Activated naive CD4-positive, alpha-beta T cell (primary cell): ENCODE measurements around the gene ADTRP.

ENCODE experiments used
- DNase-seq, 4 experiments: peaks; one replicate each; lab custom pipeline; 2025; lab: John Stamatoyannopoulos, UW

Gene ADTRP

DNA sequence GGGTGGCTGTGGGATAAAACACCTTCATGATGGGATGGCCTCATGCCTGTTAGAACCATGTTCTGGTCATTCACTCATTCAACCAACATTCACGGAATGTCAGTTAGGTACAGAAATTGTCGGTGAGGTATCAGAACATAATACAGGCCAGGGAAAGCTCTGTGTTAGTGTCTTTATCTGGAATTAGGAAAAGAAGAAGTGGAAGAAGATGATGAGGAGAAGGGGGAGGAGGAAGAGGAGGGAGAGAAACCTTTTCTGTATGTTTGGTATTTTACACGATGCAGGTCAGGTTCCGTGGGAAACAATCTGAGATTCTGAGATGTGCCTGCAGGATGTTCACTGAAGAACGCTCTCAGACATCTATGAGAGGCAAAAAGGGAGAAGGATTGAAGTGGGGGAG is 5.6 kb downstream of the ADTRP start:
- no peak for DNase-seq

GRCh38 chr6:11772109-11772825 is 6.3 kb downstream of the ADTRP start:
- DNase-seq, result no peak

- no peak for DNase-seq
These were observed 7.0 kb downstream of the ADTRP start for GRCh38 chr6:11771473-11772048.

DNA sequence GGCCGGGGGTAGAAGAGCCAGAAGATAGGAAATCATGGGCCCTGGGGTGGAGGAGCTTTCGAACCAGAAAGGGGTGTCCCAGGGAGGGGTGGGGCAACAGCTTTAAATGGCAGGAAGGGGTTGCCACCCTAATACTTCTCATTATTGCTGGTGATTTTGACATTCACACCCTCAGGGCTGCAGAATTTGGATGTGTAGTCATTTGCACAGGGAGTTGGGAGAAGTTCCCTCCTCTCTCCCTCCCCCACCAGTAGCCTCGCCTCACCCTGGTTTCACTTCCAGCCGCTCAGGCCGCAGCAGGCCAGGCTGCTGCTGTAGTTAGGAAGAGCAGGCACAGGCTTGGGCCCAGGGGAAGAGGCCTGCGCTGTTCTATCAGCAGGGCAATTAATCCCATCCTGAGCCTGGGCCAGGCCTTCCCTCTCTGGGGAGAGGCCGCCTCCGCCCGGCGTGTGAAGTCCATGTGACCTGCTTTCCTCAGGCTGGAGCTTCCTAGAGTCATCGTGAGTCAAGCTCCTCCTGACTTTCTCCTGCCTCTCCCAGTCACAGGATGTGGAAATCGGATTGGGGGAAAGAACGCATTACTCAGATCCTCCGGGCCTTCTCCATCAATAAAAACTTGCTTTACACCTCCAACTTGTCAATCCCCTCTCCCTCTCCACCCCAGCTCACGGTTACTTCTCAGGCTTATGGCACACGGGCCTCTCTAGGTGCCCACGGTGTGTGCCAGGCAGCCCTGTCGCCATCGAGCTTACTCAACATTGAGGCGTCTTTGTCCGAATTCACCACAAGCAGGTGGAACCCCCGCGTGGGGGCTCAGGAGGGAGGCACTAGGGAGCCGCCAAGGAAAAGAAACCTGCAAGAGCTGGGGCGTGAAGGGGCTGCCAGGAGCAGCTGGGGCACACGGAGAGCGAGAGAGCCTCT is 7.8 kb downstream of the ADTRP start:
- no peak for DNase-seq

GRCh38 chr6:11769811-11770545 is 8.6 kb downstream of the ADTRP start:
- DNase-seq, result no peak

DNA sequence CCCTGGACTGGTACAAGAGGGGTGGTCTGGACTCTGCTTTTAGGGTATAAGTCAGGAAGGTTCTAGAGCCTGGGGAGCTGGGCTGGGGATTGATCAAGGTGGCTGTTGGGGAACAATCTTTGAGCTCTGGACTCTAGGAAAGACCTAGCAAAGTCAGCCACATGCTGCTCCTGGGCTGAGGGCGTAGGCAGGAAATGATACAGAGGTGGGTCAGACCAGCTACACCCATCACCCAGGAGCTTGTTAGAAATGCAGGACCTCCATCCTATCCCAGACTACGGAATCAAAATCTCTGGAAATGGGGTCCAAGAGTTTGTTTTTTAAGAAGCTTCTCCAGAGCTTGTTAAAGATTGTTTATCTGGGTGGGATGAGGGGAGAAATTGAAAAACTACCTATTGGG is 9.4 kb downstream of the ADTRP start:
- DNase-seq, result no peak

DNA sequence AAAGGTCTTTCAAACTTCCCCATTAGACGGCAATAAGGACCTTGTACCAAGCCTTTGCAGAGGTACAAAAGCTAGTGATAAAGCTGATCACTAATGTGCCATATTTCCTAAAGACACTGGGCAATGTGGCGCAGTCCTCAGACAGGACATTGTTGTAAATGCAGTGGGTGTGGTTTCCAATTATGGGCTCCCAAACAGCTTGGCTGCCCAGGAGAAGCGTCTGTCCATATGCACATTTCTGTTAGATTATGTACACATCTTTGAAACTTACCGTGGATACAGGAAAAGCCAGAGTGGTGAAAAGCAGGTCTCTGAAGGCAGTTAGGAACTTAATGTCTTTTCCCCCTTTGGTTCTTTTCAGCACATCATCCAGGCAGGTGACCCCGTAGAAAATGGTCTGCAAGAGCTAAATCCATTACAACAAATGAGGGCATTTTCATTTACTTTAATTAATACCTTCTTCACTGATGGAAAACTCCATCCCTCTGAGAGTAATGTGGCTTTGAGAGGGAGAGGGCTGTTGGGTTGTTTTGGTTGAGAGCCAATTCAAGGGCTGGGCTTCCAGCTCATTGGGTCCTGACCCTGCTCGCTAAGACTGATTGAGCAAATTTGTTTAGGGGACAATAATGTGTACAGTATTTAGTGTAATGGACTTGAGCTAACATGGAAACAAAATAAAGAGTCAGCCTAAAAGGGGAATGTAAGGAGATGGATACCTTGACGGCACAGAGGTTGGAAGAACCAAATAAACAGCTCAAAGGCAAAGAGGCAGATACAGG is 10.4 kb downstream of the ADTRP start:
- DNase-seq, result no peak

GRCh38 chr6:11767458-11767857 is 11.1 kb downstream of the ADTRP start:
- DNase-seq, result no peak

DNA sequence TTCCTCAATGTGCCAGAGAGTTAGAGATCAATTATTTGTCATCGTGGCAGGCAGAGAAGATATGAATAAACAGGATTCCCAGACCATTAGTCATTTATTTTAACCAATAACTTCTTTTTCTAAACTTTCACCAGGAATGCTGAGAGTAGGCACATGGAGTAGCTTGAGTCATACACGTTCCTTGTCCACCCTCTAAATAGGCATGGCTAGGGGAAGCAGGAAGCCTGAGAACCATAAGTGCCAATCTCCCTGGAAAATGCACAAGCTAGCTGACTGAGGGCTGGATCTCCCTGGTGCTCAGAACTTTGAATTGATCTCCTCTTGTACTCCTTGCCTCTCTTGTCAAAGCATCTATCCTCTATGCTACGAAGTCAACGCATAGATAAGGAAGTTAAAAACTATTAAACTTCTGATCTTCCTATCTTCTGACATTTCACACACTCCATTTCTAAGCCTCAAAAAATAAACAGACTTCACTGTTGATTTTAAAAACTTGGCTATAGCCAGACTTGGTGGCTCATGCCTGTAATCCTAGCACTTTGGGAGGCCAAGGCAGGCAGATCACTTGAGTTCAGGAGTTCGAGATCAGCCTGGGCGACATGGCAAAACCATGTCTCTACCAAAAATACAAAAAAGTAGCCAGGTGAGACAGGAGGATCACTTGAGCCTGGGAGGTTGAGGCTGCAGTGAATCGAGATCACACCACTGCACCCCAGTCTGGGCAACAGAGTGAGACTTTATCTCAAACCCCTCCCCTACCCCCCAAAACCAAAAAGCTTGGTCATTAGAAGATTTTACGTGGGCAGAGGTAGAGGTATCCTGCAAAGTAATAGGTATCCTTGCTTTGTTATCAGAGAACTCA is 11.8 kb downstream of the ADTRP start:
- no peak for DNase-seq

DNA sequence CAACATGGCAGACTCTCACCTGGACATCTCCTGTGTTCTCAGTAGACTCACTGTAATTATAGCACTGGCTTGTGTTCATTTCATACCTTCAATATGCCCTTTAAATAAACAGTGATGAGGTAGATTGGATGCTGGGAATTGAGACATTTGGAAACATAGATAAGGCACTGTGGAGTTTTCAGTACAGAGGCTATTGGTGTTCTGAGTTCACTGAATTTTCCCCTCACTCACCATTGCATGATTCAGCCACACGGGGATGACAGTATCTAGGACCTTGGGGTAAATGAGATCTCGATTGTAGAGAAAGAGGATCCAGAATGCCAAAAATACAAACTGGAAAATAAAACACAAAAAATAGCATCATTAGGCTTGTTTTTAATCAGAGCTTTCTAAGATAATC is 12.6 kb downstream of the ADTRP start:
- DNase-seq, result no peak

GRCh38 chr6:11764250-11764604 is 14.4 kb downstream of the ADTRP start:
- DNase-seq, result no peak

GRCh38 chr6:11763460-11764249 is 14.9 kb downstream of the ADTRP start:
- no peak for DNase-seq

DNA sequence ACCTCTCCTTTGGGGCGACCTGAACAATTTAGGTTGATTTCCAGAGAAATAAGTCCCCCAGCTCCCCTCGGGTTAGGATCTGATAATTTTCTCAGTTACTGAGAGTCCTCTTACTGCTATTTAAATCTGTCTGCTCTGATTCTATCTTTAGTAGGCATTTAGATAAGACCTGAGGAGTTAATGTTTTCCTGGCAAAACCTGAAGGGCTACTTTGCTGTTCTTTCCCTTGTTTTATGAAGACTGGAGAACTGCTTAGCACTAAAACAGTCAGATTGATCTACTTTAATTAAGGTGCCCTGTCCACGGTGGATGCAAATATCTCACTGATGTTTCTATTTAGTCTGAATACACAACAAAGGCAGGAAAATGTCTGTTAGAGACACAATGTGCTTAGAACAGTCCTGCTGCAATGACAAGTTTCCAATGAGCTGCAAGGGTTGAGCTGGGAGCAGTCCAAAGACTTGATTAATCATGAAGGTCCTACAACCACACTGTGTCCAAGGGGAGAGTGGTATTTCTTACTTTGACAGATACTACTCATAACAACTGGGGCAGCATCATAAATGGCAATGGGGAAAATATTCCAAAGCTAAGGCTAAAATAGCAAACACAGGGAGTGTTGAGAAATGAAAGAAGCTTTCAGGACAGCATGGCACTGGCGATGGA is 15.7 kb downstream of the ADTRP start:
- no peak for DNase-seq

GRCh38 chr6:11761744-11762620 is 16.6 kb downstream of the ADTRP start:
- no peak for DNase-seq

DNA sequence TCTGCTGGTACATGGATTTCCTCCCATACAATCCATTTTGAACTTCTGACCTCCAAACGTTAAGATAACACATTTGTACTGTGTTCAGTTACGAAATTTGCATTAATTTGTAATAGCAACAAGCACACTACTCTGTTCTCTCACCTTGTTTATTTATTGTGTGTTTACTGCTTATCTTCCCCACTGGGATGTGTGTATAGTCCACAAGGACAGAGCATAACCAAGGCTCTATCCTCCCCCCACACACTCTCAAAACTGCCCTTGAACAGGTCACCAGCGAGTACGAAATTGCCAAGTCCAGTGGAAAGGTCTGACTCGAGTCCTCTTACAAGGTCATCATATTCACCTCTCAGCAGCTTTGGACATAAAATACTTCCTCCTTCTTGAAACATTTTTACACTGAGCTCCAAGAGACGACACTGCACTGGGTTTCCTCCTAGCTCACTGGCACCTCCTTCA is 18.6 kb downstream of the ADTRP start:
- no peak for DNase-seq

DNA sequence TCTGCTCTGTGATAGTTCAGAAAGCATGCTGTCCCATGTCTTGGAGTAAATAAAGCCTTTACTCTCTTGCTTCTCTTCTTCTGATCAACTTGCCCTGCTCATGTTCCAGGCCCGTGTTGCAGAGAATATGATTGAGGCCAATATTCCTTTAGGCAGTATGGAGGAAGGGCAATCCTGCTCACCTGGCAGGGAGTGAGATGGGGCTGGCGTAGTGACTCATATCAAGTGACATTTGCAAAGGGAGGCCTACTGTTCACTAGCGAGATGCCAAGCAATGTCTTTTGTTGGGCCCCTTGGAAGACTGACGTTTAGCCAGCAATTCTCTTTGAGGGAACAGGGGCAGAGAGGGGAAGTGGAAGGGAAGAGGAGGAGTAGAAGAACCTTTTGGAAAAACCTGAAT is 19.7 kb downstream of the ADTRP start:
- no peak for DNase-seq

DNA sequence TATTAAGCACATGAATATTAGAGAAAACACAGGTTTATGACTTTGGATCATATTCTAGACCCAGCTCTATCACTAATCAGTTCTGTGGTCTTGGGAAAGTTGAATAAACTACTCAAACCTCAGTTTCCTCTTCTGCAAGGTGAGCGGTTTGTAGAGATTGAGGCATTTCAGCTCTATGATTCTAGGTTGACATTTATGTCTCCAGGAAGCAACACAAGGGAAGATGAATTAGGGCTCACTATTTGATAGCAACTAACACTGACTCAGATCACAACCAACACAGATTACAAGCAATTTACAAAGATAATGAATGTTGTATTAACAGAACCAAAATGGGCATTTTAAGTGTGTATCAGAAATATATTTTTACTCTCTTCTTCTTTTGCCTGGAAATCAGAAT is 21.9 kb downstream of the ADTRP start:
- DNase-seq, result no peak

DNA sequence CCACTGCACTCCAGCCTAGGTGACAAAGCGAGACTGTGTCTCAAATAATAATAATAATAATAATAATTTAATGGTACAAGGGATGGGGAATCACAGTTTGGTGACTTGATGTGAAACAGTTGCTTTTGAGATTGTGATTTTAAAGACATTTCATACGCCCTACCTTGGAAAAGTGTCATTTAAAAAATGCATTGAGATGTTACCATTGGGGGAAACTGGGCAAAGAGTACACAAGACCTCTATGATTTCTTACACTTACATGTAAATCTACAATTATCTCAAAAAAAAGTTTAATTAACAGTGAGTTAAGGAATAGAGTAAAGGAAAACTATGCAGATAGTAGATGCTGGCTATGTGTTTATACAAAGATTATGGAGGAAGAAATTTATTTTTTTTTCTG is 22.3 kb downstream of the ADTRP start:
- DNase-seq, result no peak
